IPS-18c (cell line): ENCODE results near the gene RNF222.
"Not testable (repeated sequence)": the region's sequence is repeated elsewhere in the genome, so short reads cannot be mapped to it uniquely, and the experiment has no call there.

ENCODE experiments used
- H3K4me3 ChIP-seq: 2 replicates; pipeline ENCODE4 v1.7.0; 2013; ENCODE audit warnings: low read depth, mild to moderate bottlenecking, low read length, moderate library complexity; ENCODE audit not compliant: insufficient read depth
- H3K9me3 ChIP-seq: one replicate; pipeline ENCODE4 v1.6.1; 2013; ENCODE audit warnings: mild to moderate bottlenecking, low read length, moderate library complexity; ENCODE audit not compliant: control insufficient read depth, insufficient read depth

The RNF222 gene

GRCh38 chr17:8366231-8366630 is 31.4 kb downstream of the RNF222 start:
- no peaks in the 10 kb centered on the region for H3K9me3 ChIP-seq
- no peak overlapping the region for H3K4me3 ChIP-seq

GRCh38 chr17:8365143-8365542 is 32.5 kb downstream of the RNF222 start:
- H3K9me3 ChIP-seq, result no peaks in the 10 kb centered on the region
- no peak overlapping the region for H3K4me3 ChIP-seq

- H3K9me3 ChIP-seq, result no peaks in the 10 kb centered on the region
These were observed 34.8 kb downstream of the RNF222 start for GRCh38 chr17:8362651-8363332.

GRCh38 chr17:8360751-8361150 is 36.9 kb downstream of the RNF222 start:
- no peaks in the 10 kb centered on the region for H3K9me3 ChIP-seq
- no peak overlapping the region for H3K4me3 ChIP-seq

More at GRCh38 chr17:8362651-8363332, 34.8 kb downstream of the RNF222 start:
- H3K4me3 ChIP-seq, result no peak overlapping the region

GRCh38 chr17:8360260-8360659 is 37.4 kb downstream of the RNF222 start:
- Histone ChIP-seq H3K4me3 (no peak overlapping the region), H3K9me3 (no peaks in the 10 kb centered on the region)

GRCh38 chr17:8359769-8360168 is 37.9 kb downstream of the RNF222 start:
- no peaks in the 10 kb centered on the region for H3K9me3 ChIP-seq
- H3K4me3 ChIP-seq, result no peak overlapping the region

- Histone ChIP-seq H3K4me3 (no peak overlapping the region), H3K9me3 (no peaks in the 10 kb centered on the region)
These were observed 39.7 kb downstream of the RNF222 start for GRCh38 chr17:8357910-8358309.

GRCh38 chr17:8354236-8354635 is 43.4 kb downstream of the RNF222 start:
- Histone ChIP-seq H3K4me3 (no peak overlapping the region), H3K9me3 (no peaks in the 10 kb centered on the region)

GRCh38 chr17:8353736-8354135 is 43.9 kb downstream of the RNF222 start:
- H3K4me3 ChIP-seq, result no peak overlapping the region
- H3K9me3 ChIP-seq, result no peaks in the 10 kb centered on the region

GRCh38 chr17:8350339-8350738 is 47.3 kb downstream of the RNF222 start:
- H3K9me3 ChIP-seq, result no peaks in the 10 kb centered on the region
- no peak overlapping the region for H3K4me3 ChIP-seq

- H3K4me3 ChIP-seq, H3K9me3 ChIP-seq: not testable (repeated sequence)
These were observed 50.6 kb downstream of the RNF222 start for GRCh38 chr17:8347001-8347400.

GRCh38 chr17:8345951-8346665 is 51.5 kb downstream of the RNF222 start:
- Histone ChIP-seq H3K9me3 (no peaks in the 10 kb centered on the region), H3K4me3 (no peak overlapping the region)

GRCh38 chr17:8345052-8345690 is 52.5 kb downstream of the RNF222 start:
- Histone ChIP-seq H3K4me3 (no peak overlapping the region), H3K9me3 (no peaks in the 10 kb centered on the region)

- Histone ChIP-seq H3K4me3 (no peak overlapping the region), H3K9me3 (no peaks in the 10 kb centered on the region)
These were observed 56.2 kb downstream of the RNF222 start for GRCh38 chr17:8341456-8341855.
